Germinal center (tissue), 1 donor: ENCODE data around the gene TUBB2A.
"Not testable (repeated sequence)": the region's sequence is repeated elsewhere in the genome, so short reads cannot be mapped to it uniquely, and the experiment has no call there.

Experiments
- DNase-seq: peaks from one replicate; pipeline ENCODE4 v3.0.0; 2012; ENCODE audit warnings: mixed read lengths, low spot score

The TUBB2A gene

GRCh38 chr6:3157131-3157933 lies at the start of gene TUBB2A:
TUBB2A (minus strand) TSS chr6:3157544; CDS start chr6:3157463, 81 bp downstream.
- peak; percentile 93 for DNase-seq

- no peak for DNase-seq
Measured at GRCh38 chr6:3206339-3207015, 49.1 kb upstream of the TUBB2A start.

- no peak for DNase-seq
Measured at GRCh38 chr6:3205913-3206312, 48.6 kb upstream of the TUBB2A start.

GRCh38 chr6:3204921-3205320 lies 47.6 kb upstream of the TUBB2A start:
- no peak for DNase-seq

GRCh38 chr6:3202999-3203696 lies 45.8 kb upstream of the TUBB2A start:
- DNase-seq, result peak; percentile 71

- no peak for DNase-seq
Measured at GRCh38 chr6:3201388-3201787, 44.0 kb upstream of the TUBB2A start.

GRCh38 chr6:3200682-3201081 lies 43.3 kb upstream of the TUBB2A start:
- no peak for DNase-seq

GRCh38 chr6:3199382-3199781 lies 42.0 kb upstream of the TUBB2A start:
- no peak for DNase-seq

- not testable (repeated sequence) for DNase-seq
Measured at GRCh38 chr6:3197734-3198133, 40.4 kb upstream of the TUBB2A start.

- no peak for DNase-seq
Measured at GRCh38 chr6:3196770-3197169, 39.4 kb upstream of the TUBB2A start.

GRCh38 chr6:3195695-3196497 lies 38.6 kb upstream of the TUBB2A start:
- no peak for DNase-seq

- no peak for DNase-seq
Measured at GRCh38 chr6:3195420-3195694, 38.0 kb upstream of the TUBB2A start.

- no peak for DNase-seq
Measured at GRCh38 chr6:3194535-3195419, 37.4 kb upstream of the TUBB2A start.

GRCh38 chr6:3193102-3193849 lies 35.9 kb upstream of the TUBB2A start:
- DNase-seq, result no peak

GRCh38 chr6:3190779-3191178 lies 33.4 kb upstream of the TUBB2A start:
- DNase-seq, result no peak

GRCh38 chr6:3190056-3190455 lies 32.7 kb upstream of the TUBB2A start:
- DNase-seq, result no peak

- not testable (repeated sequence) for DNase-seq
Measured at GRCh38 chr6:3189192-3189591, 31.8 kb upstream of the TUBB2A start.

GRCh38 chr6:3188262-3188661 lies 30.9 kb upstream of the TUBB2A start:
- no peak for DNase-seq

GRCh38 chr6:3186974-3187382 lies 29.6 kb upstream of the TUBB2A start:
- DNase-seq, result no peak

GRCh38 chr6:3183066-3183465 lies 25.7 kb upstream of the TUBB2A start:
- DNase-seq, result no peak

GRCh38 chr6:3181105-3181504 lies 23.8 kb upstream of the TUBB2A start:
- DNase-seq, result no peak
